ENCODE data around the gene PFDN5. TPM values are rescaled to one million over a fixed set of nuclear protein-coding genes. Genes with fewer than 3 reads are reported as not detected.

Gene PFDN5
- total RNA-seq, 2 experiments from 2014 or later, result 264 to 348 TPM

DNA sequence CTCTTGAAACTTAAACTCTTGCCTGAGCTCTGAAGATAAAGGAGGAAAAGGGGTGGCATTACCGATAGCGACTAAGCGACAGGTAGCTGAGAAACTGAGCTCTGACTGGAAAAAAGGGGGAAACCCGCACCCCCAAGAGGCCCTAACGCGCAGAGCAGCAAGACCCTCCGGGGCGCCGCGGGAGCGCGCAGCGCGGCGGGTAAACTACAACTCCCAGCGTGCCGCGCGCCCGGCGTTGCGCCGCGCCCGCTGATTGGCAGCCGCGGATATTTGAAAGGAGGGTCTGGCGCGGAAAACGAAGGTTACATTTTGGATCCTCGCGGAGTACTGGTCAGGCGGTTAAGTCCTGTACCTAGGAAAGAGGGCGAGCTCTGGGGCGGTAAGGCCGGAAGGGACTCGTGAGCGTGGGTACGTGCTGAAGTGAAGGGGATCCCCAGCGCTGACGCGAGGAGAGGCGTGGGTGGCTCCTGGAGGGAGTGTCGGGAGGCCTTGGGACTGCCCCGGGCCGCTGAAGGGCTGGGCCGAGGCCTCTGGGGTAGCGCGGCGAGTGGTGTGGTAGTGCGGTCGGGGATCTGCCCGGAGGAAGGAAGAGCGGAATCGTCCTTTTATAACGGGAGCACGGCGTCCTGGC is 27.2 kb upstream of the PFDN5 start, which contains the start of gene ESPL1:
Gene ESPL1, plus strand, starts transcription at position 301 of the 631 bp plus-strand sequence. CDS start 468 bp downstream, outside the sequence.
- Histone ChIP-seq H3K9me2 (ENCODE audit: insufficient read depth, low read length) (no peaks in the 10 kb centered on the region), H3K4me2 (ENCODE audit: low read length) (peak within 1 kb of the TSS; percentile 94), H2AFZ (ENCODE audit: low read length) (peak within 1 kb of the TSS; percentile 91), H3K36me3 (ENCODE audit: insufficient read depth, low read length) (peaks cover 46% of the 10 kb centered on the region), H3K4me3 (ENCODE audit: low read depth, low read length, poor library complexity, severe bottlenecking) (peak within 1 kb of the TSS; percentile 87), H3K4me1 (ENCODE audit: insufficient read depth, low read length, poor library complexity, severe bottlenecking) (peaks cover 31% of the 10 kb centered on the region), H3K27ac (ENCODE audit: low read depth, low read length, poor library complexity, severe bottlenecking) (peak within 1 kb of the TSS; percentile 56), H3K9me3 (ENCODE audit: low read length) (no peaks in the 10 kb centered on the region), H3K79me2 (ENCODE audit: insufficient read depth, low read depth, low read length) (peaks cover 35% of the 10 kb centered on the region), H4K20me1 (ENCODE audit: insufficient read depth, low read length) (no peaks in the 10 kb centered on the region; the same call in 1 of the 2 replicates)
- intact Hi-C loops (cut with micrococcal nuclease; ENCODE audit: unreplicated experiment), result loop anchor here (1.0 to 2.0 kb wide), 5 partner anchors 27 to 109 kb away; partner anchors contain the start of gene PFDN5
- BruUV-seq (replicated peaks), result no TSS peak
- ChIA-PET CTCF (ENCODE audit: unreplicated experiment) (interaction anchor here (0.6 to 7.1 kb wide), 13 partner anchors 12 to 109 kb away, joined by 3 to 80 read pairs (median 5); a partner anchor contains a TSS), POLR2A (interaction anchor here (0.6 to 4.6 kb wide), 21 partner anchors 10 to 200 kb away, joined by 3 to 43 read pairs (median 6); partner anchors contain the start of genes ITGB7, PFDN5 and SP1)
- TF ChIP-seq EZH2phosphoT487 (IDR thresholded peaks at IDR 0.05; ENCODE audit: borderline replicate concordance, low read depth, low read length), result no peak
- TF ChIP-seq, protein P1, sequence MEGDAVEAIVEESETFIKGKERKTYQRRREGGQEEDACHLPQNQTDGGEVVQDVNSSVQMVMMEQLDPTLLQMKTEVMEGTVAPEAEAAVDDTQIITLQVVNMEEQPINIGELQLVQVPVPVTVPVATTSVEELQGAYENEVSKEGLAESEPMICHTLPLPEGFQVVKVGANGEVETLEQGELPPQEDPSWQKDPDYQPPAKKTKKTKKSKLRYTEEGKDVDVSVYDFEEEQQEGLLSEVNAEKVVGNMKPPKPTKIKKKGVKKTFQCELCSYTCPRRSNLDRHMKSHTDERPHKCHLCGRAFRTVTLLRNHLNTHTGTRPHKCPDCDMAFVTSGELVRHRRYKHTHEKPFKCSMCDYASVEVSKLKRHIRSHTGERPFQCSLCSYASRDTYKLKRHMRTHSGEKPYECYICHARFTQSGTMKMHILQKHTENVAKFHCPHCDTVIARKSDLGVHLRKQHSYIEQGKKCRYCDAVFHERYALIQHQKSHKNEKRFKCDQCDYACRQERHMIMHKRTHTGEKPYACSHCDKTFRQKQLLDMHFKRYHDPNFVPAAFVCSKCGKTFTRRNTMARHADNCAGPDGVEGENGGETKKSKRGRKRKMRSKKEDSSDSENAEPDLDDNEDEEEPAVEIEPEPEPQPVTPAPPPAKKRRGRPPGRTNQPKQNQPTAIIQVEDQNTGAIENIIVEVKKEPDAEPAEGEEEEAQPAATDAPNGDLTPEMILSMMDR (conservative IDR thresholded peaks at IDR 0.05; ENCODE audit: low read length), result peak; percentile 83
- peak; percentile 94 for DNase-seq (ENCODE audit: low spot score)

DNA sequence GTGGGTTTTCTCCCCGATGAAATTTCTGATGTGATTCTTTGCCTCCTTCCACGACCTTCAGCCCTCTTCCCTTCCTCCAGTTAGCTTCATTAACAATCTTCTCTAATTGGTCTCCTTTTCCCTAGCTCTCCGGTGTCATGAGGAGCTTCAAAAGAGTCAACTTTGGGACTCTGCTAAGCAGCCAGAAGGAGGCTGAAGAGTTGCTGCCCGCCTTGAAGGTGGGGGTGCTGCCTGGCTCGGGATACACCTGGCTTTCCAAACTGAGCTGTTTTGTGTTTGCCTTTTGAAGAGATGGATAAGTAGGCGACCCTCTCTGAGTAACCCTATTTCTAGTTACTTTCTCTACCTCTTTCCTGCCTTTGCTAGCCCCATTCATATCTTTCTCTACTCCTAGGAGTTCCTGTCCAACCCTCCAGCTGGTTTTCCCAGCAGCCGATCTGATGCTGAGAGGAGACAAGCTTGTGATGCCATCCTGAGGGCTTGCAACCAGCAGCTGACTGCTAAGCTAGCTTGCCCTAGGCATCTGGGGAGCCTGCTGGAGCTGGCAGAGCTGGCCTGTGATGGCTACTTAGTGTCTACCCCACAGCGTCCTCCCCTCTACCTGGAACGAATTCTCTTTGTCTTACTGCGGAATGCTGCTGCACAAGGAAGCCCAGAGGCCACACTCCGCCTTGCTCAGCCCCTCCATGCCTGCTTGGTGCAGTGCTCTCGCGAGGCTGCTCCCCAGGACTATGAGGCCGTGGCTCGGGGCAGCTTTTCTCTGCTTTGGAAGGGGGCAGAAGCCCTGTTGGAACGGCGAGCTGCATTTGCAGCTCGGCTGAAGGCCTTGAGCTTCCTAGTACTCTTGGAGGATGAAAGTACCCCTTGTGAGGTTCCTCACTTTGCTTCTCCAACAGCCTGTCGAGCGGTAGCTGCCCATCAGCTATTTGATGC is 26.4 kb upstream of the PFDN5 start:
- ChIA-PET POLR2A (interaction anchor here (1.0 to 4.6 kb wide), 16 partner anchors 10 to 88 kb away, joined by 3 to 43 read pairs (median 6); partner anchors contain the start of genes AAAS, CSAD, ITGB7 and PFDN5), CTCF (ENCODE audit: unreplicated experiment) (interaction anchor here (0.6 to 7.1 kb wide), 9 partner anchors 11 to 88 kb away, joined by 3 to 80 read pairs (median 4); partner anchors contain the start of genes CSAD and ZNF740)
- peaks cover 35% of the 10 kb centered on the region for H3K79me2 ChIP-seq (ENCODE audit: insufficient read depth, low read depth, low read length)
- peaks cover 31% of the 10 kb centered on the region for H3K4me1 ChIP-seq (ENCODE audit: insufficient read depth, low read length, poor library complexity, severe bottlenecking)
- no peaks in the 10 kb centered on the region; the same call in 1 of the 2 replicates for H4K20me1 ChIP-seq (ENCODE audit: insufficient read depth, low read length)
- H3K27ac ChIP-seq (ENCODE audit: low read depth, low read length, poor library complexity, severe bottlenecking), result peak overlapping the region; percentile 56
- TSS peak; percentile 86 for BruUV-seq (replicated peaks)
- H2AFZ ChIP-seq (ENCODE audit: low read length), result peak overlapping the region; percentile 91; the same call in 1 of the 2 replicates
- H3K4me3 ChIP-seq (ENCODE audit: low read depth, low read length, poor library complexity, severe bottlenecking), result peak overlapping the region; percentile 87
- peaks cover 51% of the 10 kb centered on the region for H3K36me3 ChIP-seq (ENCODE audit: insufficient read depth, low read length)
- peak overlapping the region; percentile 94 for H3K4me2 ChIP-seq (ENCODE audit: low read length)
- TF ChIP-seq EZH2phosphoT487 (IDR thresholded peaks at IDR 0.05; ENCODE audit: borderline replicate concordance, low read depth, low read length), result no peak
- TF ChIP-seq, protein P1 (conservative IDR thresholded peaks at IDR 0.05; ENCODE audit: low read length), result no peak
- no peaks in the 10 kb centered on the region for H3K9me3 ChIP-seq (ENCODE audit: low read length)
- no peaks in the 10 kb centered on the region for H3K9me2 ChIP-seq (ENCODE audit: insufficient read depth, low read length)
- intact Hi-C loops (cut with micrococcal nuclease; ENCODE audit: unreplicated experiment), result loop anchor here (1.0 to 2.0 kb wide), 5 partner anchors 26 to 110 kb away; partner anchors contain the start of gene PFDN5
- DNase-seq (ENCODE audit: low spot score), result peak; percentile 30
